HuH-7.5 (cell line): Measurements from ENCODE around the gene VSIG10L2.
"Not testable (repeated sequence)": the region's sequence is repeated elsewhere in the genome, so short reads cannot be mapped to it uniquely, and the experiment has no call there.

Experiments used
- DNase-seq: peaks from one replicate; pipeline ENCODE4 v3.0.0; 2011; ENCODE audit warnings: low spot score

The VSIG10L2 gene

GRCh38 chr11:125967515-125967914, 21.7 kb downstream of the VSIG10L2 start:
- DNase-seq: no peak

DNA sequence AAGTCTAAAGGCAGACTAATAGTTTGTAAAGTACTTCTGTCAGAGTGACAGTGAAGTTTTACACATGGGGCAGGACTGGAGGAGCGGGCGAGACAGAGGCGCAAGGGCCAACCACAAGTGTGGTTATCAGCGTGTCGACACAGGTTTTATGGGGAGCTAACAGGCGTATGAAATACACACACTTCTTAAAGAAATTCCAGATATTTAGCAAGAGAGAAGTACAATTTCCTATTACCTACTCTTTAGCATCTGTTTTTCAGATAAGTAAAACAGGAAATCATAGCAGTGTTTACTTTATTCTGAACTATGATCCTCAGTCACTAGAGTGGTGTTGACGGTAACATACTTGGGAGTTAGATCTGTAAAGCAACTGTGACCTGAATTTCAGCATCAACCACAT, 22.5 kb downstream of the VSIG10L2 start:
- DNase-seq: no peak

GRCh38 chr11:125971618-125972017, 25.8 kb downstream of the VSIG10L2 start:
- DNase-seq: no peak

DNA sequence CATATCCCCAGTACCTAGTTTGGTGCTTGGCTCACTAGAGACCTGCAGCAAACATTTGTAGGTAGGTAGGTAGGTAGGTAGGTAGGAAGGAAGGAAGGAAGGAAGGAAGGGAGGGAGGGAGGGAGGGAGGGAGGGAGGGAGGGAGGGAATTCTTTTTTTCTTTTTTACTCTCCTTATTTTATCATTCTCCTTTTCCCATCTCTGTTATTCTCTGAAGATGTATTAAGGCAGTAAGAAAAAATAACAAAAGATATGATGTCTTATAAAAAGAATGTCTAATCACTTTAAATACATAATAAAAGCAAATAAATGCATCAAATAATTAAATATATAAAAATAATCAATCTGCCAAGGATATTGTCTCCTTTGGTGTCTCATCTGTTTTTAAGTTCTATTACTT, 28.4 kb downstream of the VSIG10L2 start:
- no peak for DNase-seq

DNA sequence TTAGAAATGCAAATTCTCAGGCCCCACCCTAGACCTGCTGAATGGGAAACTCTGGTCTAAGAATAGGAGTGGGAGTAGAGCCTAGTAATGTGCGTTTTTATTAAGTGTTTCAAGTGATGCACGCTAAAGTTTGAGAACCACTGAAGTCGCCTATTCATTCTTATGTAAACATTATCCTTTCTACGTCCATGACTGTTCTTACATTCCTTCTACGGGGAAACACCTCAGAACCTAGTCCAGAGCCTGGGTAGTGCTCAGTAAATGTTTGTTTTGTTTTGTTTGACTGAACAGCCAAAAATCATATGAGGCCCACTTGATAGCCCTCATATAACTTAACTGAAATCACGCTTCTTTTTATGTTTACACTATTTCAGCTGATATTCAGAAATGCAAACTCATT, 29.8 kb downstream of the VSIG10L2 start:
- no peak for DNase-seq

- no peak for DNase-seq
These were observed 30.3 kb downstream of the VSIG10L2 start for GRCh38 chr11:125976156-125976555.

GRCh38 chr11:125977333-125977732, 31.5 kb downstream of the VSIG10L2 start:
- no peak for DNase-seq

DNA sequence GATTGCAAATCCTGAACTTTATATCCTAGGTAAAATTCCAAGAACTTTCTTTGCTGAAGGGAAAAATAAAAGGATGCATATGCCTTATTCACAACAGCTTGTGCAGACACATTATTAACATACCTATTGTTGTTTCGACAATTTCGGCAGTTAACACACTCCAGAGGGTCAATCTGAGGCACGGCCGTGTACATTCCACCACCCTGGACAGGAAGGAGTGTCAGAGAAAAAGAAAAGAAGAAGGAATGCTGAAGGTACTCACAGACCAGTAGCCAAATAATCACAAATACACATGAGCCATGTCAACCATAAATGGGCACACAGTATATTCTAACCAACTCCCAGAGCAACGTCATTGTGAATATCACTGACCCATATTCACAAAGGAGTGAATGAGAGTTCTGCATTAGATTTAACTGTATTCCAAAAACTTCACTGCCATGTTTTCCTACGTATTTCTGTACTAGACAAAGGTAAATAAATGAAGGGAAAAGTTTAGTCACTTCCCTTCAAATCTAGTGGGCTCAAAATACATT, 32.4 kb downstream of the VSIG10L2 start:
- no peak for DNase-seq

DNA sequence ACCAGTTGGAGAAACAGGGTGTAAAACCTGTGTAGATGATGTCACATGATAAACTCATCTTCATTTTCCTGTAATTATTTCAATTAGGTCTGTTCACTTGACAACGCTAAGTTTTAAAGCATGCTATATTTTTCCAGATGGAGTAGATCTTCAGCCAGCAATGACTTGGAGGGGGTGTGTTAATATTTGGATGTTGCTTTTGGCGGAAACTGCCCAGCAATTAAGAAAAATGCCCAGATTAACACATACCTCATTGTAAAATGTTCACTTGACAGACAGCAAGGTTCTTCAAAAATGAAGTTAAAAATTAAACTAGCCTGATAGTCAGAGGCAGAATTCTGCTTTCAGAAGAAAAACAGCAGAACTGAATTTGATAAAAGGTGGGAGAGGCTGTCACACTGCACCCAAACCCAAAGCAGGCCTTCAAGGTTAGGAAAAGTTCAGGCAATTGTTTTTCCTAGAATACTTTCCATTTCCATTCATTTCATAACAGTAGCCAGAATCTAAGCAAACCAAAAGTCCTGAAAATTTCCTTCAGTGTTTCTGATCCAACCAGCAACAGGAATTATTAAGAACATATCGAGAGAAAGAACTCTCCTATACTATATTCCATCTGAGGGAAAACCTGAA, 33.0 kb downstream of the VSIG10L2 start:
- DNase-seq: no peak

GRCh38 chr11:125979511-125979910, 33.7 kb downstream of the VSIG10L2 start:
- DNase-seq: no peak

DNA sequence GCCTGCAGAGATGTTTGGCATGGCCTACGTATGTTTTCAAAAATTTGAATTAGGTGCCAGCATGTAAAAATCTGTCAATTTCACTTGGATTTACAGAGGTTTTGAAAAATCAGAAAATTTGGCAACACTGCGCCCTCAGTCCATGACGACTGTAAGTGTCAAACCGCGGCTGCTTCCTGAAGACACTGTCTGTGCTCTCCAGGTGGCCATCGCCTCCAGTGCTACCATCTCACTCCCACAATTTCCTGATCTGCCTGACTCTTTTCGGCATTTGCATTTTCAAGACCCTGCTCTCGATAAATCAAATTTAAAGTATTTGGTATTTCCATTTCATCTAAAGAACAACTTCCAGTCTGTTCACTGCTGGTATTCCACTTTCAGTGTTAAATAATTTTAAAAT, 34.6 kb downstream of the VSIG10L2 start:
- no peak for DNase-seq

DNA sequence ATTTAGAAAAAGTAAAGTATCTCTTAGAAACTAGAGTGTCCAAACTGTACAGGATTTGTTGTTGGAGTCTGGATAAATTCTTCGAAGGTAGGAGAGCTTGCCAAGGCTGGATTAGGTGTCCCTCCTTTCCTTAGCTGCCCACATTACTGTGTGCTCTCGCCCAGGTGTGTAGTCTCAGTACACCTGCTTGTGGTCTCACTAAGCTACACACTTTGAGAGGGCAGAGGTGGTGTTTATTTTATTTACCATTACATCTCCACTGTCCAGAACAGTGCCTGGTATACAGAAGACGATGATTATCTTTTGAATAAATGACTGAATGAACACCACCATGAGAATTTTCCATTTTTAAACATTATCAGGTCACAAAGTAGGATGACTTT, 36.5 kb downstream of the VSIG10L2 start:
- no peak for DNase-seq

- not testable (repeated sequence) for DNase-seq
These were observed 40.1 kb downstream of the VSIG10L2 start for GRCh38 chr11:125985956-125986355.

DNA sequence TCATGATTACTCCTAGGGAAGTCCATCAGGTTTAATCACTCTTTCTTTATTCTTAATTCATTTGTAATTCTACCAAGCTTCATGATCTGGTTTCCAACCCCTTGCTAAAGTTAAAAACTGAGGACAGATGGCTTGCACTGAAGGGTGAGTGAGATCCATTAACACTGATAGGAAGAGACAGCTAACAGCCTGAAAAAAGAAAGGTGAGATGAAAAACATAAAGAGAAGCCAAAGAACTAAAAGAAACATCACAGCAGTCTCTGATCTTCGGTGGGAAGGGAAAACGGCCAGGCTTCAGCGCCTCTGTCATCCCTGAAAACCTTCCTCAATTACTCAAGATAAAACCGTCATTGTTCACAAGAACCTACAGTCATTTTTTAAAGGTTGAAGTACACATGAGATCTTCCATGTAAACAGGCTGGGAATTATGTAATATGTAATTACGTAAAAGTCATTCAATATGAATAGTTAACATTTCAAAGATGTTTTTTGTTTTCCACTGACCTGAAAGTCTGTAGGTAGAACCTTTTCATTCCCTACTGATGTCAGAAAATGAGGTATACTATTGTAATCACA, 41.3 kb downstream of the VSIG10L2 start:
- no peak for DNase-seq

DNA sequence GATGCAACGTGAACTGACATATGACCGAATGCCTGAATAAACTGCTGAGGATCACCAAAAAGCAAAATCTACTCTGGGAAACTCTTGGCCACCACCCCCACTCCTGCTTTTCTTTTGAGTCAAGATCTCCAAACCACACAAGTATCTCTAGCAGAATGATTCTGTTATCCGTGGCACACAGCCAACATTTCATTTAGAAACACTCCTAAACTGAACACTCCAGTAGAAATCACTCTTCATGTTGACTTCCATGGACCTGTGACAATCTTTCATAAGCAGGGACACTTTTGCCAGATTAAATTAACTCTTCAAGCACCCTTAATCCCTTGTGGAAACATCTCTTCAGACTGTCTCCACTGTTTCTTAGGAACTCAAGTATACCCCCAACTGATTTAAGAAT, 44.4 kb downstream of the VSIG10L2 start:
- DNase-seq: no peak

GRCh38 chr11:125992893-125993292, 47.0 kb downstream of the VSIG10L2 start:
- DNase-seq: no peak

DNA sequence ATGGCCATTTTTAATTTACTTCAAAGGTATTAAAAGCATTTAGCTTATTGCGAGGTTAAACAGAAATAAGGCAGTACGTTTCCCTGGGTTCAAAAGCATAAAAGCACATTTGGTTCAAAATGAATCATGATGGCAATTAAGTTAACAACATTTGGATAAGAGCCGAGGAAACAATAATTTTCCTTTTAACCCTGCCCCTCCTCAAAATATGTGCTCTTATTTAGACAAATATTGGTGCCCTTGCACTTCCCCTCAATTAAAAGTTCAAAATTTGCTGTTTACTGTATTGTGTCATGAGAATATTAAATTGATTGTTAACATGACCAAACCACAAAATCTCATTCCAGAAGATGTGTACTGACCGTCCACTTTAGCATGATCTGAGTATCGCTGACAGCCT, 48.7 kb downstream of the VSIG10L2 start:
- DNase-seq: no peak

DNA sequence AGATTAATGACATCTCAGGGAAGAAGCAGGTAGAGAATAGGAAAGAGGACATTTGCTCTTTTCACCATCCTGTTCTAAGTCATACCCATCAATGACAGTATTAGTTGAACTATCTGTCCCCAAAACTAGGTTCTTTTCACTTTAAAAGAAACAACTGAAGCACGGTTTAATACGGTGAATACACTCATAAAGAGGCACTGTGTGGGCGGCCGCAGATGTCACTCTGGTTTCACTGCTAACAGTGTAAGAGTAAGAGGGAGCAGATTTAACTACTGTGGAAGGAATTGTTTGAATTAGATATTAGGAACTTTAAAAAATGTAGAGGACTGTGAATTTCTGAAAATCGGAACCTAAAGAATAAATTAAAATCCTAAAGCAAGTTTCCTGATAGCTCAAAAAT, 49.5 kb downstream of the VSIG10L2 start:
- DNase-seq: no peak

GRCh38 chr11:125998267-125998666, 52.4 kb downstream of the VSIG10L2 start:
- no peak for DNase-seq

GRCh38 chr11:125999234-125999880, 53.5 kb downstream of the VSIG10L2 start:
- DNase-seq: no peak

DNA sequence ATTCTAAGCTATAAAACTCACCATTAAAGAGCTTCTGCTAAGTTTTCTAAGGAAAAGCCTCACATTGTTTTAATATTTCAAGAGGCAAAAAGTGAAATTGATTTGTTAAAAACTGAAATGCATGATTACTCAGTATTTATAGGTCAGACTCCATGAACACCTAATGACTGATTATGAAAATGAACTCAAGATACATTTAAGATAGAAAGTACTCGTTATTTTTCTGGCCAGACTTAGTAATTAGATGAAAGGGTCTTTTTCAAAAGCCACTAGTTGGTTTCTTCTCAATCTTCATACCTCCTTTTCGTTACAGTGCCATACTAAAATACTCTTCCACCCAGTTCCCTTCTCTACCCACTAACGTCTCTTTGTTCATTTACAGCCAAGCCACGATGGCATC, 56.3 kb downstream of the VSIG10L2 start:
- no peak for DNase-seq
